ENCODE data around the gene MYH8. TPM values are rescaled to one million over a fixed set of nuclear protein-coding genes. Genes with fewer than 3 reads are reported as not detected.

The MYH8 gene
- not detected in 2 replicates for total RNA-seq

- TF ChIP-seq CTCF (conservative IDR thresholded peaks at IDR 0.05; ENCODE audit: low read depth, low read length), result no peak
- no peak within 1 kb of the TSS for H3K4me3 ChIP-seq (ENCODE audit: low read depth, low read length)
These were observed at the start of gene MYH8 for GRCh38 chr17:10421900-10422542. MYH8 (minus strand) TSS chr17:10421950; CDS start chr17:10420227, 1,723 bp downstream.

GRCh38 chr17:10469459-10469858, 47.7 kb upstream of the MYH8 start, which contains the start of gene MYH4:
MYH4 (minus strand) TSS chr17:10469559; CDS start chr17:10466745, 2,814 bp downstream.
- H3K4me3 ChIP-seq (ENCODE audit: low read depth, low read length), result no peak within 1 kb of the TSS
- TF ChIP-seq CTCF (conservative IDR thresholded peaks at IDR 0.05; ENCODE audit: low read depth, low read length), result no peak
- no peak for DNase-seq (ENCODE audit: low read depth)

More at GRCh38 chr17:10421900-10422542, at the start of gene MYH8:
- DNase-seq (ENCODE audit: low read depth), result no peak

- no peak for DNase-seq (ENCODE audit: low read depth)
- H3K4me3 ChIP-seq (ENCODE audit: low read depth, low read length), result no peak overlapping the region
- TF ChIP-seq CTCF (conservative IDR thresholded peaks at IDR 0.05; ENCODE audit: low read depth, low read length), result no peak
These were observed 41.7 kb upstream of the MYH8 start for GRCh38 chr17:10463402-10463801.

- H3K4me3 ChIP-seq (ENCODE audit: low read depth, low read length), result no peak overlapping the region
- DNase-seq (ENCODE audit: low read depth), result no peak
- no peak for TF ChIP-seq CTCF (conservative IDR thresholded peaks at IDR 0.05; ENCODE audit: low read depth, low read length)
These were observed 38.3 kb upstream of the MYH8 start for GRCh38 chr17:10460062-10460461.

GRCh38 chr17:10458701-10459100, 37.0 kb upstream of the MYH8 start:
- H3K4me3 ChIP-seq (ENCODE audit: low read depth, low read length), result no peak overlapping the region

GRCh38 chr17:10457952-10458351, 36.2 kb upstream of the MYH8 start:
- no peak for TF ChIP-seq CTCF (conservative IDR thresholded peaks at IDR 0.05; ENCODE audit: low read depth, low read length)
- DNase-seq (ENCODE audit: low read depth), result no peak
- no peak overlapping the region for H3K4me3 ChIP-seq (ENCODE audit: low read depth, low read length)

More at GRCh38 chr17:10458701-10459100, 37.0 kb upstream of the MYH8 start:
- TF ChIP-seq CTCF (conservative IDR thresholded peaks at IDR 0.05; ENCODE audit: low read depth, low read length), result no peak
- DNase-seq (ENCODE audit: low read depth), result no peak
